ENCODE data around the gene SMIM36.

DNA sequence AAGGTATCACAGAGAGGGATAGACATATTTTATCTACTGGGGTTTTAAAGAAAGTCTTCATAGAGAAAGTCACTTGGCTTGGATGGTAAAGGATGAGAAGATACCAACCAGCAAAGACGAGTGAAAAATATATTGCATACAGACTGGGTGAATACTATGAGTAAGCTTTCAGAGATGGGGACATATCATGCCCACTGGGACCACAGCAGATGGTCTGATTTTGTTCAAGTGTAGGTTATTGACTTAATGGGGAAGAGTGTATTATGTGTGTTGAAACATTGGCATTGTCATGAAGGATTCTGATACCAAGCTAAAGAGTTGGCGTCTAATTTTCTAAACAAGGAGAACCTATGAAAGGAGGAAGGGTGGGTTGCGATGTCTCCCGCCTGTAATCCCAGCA lies 75.8 kb downstream of the SMIM36 start:
- TF ChIP-seq, protein P1, sequence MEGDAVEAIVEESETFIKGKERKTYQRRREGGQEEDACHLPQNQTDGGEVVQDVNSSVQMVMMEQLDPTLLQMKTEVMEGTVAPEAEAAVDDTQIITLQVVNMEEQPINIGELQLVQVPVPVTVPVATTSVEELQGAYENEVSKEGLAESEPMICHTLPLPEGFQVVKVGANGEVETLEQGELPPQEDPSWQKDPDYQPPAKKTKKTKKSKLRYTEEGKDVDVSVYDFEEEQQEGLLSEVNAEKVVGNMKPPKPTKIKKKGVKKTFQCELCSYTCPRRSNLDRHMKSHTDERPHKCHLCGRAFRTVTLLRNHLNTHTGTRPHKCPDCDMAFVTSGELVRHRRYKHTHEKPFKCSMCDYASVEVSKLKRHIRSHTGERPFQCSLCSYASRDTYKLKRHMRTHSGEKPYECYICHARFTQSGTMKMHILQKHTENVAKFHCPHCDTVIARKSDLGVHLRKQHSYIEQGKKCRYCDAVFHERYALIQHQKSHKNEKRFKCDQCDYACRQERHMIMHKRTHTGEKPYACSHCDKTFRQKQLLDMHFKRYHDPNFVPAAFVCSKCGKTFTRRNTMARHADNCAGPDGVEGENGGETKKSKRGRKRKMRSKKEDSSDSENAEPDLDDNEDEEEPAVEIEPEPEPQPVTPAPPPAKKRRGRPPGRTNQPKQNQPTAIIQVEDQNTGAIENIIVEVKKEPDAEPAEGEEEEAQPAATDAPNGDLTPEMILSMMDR (IDR thresholded peaks at IDR 0.05): no peak
- TF ChIP-seq POLR2A (IDR thresholded peaks at IDR 0.05): no peak
